ENCODE data around the gene RASD1.

RASD1 gene, protein sequence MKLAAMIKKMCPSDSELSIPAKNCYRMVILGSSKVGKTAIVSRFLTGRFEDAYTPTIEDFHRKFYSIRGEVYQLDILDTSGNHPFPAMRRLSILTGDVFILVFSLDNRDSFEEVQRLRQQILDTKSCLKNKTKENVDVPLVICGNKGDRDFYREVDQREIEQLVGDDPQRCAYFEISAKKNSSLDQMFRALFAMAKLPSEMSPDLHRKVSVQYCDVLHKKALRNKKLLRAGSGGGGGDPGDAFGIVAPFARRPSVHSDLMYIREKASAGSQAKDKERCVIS

DNA sequence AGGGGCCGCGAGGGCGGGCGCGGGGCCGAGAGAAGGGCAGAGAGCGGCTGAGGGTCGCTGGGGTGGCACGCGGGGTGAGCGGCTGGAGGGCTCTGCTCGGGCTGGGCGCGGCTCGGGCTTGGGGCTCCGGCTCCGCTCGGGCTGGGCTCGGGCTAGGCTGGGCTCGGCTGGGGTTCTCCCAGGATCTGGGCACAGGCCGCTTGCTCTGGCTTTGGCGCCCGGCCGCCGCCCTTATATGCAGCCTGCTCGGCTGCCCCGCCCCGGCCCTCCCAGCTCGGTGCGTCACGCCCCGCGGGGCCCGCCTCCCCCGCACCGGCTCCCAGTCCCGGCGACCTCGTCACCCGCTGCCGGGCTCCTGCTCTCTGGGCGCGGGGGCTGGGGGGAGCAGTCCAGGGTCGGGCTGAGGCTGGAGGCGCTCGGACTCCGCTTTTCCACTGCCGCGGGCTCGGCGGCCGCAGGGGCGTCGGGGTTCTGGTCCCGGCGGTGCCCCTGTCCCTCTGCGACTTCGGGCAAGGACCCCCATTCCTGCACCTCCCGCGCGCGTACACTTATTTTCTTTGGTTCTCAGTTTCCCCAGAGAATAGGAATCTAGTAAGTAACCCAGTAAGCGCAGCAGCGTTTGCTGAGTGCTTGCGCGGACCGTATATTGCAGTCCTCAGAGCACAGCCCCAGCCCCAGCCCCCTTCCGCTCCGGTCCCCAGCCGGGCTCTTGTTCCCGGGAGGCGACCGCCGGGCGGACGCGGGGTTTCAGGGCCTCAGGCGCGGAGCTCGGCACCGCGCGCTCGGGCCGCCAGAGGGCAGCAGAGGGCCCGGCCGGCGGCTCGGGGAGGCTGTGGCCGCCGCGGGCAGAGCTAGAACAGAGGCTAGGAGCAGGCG is at the start of gene RASD1:
Gene RASD1, minus strand, starts transcription at position 207 of the 876 bp plus-strand sequence. CDS start 214 bp downstream, outside the sequence.
- DNase-seq, result peak; percentile 78

DNA sequence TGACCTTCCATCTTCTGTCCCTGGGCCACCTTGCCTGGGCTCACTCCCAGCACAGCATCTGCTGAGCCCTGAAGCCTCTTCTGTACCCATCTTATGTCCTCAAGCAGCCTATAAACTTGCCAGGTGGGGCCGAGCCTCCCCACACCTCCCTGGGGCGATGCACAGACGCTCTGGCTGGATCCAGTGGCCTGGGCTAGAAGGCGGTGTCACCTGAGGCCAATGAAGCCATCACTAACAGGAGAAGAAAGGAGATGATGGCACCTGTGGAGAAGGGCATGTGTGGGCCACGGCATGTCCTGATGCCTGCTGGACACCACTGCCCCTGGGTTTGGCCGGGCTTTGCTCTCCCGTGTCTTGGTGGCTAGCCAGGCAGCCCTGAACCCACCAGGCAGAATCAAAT is 49.8 kb upstream of the RASD1 start:
- DNase-seq, result no peak

GRCh38 chr17:17545031-17545820 is 49.0 kb upstream of the RASD1 start:
- no peak for DNase-seq

GRCh38 chr17:17542906-17543635 is 46.9 kb upstream of the RASD1 start:
- no peak for DNase-seq

- DNase-seq, result no peak
Measured at GRCh38 chr17:17541640-17542001, 45.4 kb upstream of the RASD1 start.

- no peak for DNase-seq
Measured at GRCh38 chr17:17540935-17541639, 44.9 kb upstream of the RASD1 start.

GRCh38 chr17:17540278-17540906 is 44.2 kb upstream of the RASD1 start:
- no peak for DNase-seq

DNA sequence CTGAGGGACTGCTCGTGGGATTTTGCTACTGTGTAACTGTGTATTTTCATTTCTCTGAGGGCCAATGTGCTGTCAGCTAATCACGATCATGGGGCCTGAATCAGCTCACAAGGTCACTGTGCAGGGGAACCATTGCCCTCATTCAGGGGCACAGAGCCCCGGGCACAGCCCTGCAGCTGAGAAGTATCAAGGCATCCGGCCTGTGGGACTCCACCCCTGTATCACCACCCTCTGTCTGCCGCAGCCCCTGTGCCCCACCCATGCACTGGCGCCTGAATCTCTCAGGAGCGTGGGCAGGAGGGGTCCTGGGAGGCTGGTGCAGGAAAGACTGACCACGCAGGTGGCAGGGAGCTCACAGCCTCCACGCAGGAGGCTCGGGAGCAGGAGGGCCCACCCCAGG is 43.4 kb upstream of the RASD1 start:
- no peak for DNase-seq

- no peak for DNase-seq
Measured at GRCh38 chr17:17538417-17539391, 42.5 kb upstream of the RASD1 start.

DNA sequence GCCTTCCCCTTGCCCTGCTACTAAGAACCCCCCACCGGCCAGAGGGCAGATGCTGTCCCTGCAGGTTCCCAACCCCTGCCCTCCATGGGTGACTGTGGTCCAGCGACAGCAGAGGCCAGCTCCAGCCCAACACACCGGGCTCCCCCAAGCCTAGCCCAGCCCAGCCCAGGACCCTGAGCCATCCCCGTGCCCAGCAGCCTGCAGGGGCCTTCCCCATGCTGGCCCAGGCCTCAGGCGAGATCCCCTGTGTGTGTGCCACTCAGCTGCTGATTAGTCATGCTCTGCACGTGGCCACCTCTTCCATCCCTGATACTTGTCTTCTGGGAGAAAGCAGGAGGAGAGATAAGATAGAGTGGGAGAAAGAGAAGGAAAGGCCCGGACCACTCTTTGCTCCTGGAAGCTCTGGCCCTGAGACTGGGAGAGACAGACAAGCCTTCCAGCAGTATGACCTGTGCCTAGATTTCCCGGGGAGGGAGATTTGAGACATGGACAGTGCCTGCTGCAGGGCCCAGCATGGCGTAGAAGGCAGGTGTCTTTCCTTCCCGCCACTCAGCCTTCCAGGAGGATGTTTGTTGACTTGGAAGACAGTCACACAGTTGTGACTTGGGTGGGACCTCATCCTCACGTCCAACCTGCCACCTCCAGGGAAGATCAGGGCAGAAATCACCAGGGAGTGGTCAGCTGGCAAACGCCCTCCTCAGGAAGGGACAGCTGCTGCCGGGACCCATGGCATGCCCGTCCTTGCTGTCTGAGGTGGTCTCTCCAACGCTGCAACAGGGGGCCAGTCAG is 41.3 kb upstream of the RASD1 start:
- DNase-seq, result no peak

GRCh38 chr17:17536702-17537101 is 40.5 kb upstream of the RASD1 start:
- DNase-seq, result no peak

DNA sequence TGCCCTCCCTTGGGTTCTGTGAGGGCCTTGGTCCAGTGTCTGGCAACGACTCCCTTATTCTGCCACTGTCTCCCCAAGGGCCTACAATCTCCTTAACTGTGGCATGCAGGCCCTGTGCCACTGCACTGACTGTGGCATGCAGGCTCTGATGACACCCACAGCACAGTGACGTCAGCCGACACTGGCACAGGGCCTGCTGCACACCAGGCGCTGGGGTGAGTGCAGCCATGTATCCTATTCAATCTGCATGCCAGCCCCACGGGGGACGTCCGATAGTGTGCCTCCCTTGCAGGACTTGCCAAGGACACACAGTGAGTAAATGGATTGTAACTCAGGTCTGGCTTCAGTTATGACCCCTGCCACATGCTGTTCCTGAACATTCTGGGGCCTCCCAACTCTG is 39.8 kb upstream of the RASD1 start:
- no peak for DNase-seq

DNA sequence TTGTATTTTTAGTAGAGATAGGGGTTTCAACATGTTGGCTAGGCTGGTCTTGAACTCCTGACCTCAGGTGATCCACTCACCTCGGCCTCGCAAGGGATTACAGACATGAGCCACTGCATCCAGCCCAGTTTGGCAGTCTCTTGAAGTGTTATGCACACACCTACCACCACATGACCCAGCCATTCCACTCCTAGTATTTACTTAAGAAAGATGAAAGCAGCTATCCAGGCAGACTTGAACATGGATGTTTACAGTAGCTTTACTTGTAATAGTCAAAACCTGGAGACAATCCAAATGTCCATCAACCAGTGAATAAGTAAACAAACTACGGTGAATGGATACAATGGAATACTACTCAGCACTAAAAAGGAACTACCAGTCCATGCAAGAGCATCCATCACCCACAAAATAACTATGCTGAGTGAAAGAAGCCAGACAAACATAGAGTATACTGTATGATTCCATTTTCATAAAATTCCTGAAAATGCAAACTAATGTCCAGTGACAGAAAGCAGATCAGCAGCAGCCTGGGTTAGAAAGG is 37.8 kb upstream of the RASD1 start:
- no peak for DNase-seq

DNA sequence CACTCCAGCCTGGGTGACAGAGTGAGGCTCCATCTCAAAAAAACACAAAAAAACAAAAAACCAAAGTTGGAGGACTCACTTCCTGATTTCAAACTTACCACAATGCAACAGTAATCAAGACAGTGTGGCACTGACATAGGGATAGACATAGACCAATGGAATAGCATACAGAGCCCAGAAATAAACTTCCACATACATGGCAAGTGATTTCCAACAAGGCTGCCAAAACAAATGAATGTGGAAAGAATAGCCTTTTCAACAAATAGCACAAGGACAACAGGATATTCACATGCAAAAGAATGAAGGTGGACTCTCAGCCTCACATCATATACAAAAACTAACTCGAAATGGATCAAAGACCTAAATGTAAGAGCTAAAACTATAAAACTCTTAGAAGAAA is 36.8 kb upstream of the RASD1 start:
- DNase-seq, result no peak

- no peak for DNase-seq
Measured at GRCh38 chr17:17531156-17531555, 35.0 kb upstream of the RASD1 start.

DNA sequence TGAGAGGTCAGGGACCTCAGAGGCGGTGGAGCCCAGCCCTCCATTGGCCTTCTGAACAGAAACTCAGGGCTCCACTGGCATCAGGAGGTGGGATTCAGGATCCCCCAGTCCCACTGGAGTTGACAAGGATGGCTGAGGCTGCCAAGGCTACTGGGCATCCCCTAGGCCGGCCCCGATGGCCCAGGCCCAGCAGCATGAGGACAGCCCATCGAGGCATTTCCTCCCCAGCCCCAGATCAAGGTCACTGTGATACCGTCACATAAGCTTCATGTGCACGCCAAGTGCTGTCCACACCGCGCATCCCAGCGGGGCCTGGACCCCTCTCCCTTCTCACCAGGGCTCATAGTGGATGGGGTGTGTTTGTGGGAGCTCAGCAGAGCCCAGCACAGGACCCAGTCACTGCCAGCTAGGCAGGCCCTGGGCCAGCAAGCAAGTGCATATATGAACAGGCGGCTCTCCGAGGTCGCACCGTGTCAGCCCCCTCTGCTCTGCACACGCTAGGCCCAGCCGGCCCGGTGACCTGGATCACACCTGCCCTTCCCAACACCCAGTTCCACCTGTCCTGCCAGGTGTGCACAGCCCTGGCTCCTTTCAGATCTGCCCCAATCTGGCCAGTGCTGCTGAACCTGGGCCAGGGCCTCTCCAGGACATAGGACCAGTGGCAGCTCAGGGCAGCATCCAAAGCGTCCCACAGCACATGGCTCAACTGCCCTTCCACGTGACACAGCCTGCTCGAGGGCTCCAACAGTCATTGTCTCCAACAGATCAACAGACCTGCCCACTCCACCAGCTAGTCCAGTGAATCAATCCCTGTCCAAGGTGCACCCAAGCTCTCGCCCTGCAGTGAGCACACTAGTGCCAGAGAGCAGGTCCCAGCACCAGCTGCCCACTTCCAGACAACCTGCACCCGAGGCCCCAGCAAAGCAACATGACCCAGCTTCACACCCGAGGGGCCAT is 32.8 kb upstream of the RASD1 start:
- DNase-seq, result no peak

- no peak for DNase-seq
Measured at GRCh38 chr17:17527956-17528500, 31.8 kb upstream of the RASD1 start.

DNA sequence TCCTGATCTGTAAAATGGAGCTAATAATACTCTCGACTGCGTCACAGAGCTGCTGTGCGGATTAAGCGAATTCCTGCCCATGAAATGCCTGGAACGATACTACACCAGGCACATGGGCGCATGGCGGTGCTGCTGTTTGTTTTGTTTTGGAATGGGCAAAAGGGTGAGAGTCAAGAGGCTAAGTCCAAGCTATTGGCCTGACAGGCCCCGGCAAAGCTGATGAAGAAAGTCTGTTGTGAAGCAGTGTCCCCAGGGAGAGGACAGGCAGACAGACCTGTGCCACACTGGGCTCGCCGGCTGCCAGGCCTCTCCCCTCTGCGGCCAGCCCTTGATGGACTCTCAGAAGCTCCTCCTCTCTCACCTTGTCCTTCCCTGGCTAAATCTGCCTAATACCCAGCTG is 31.3 kb upstream of the RASD1 start:
- no peak for DNase-seq

Measured in stimulated activated CD4-positive, alpha-beta T cell treated with anti-CD3 and anti-CD28 coated beads, Interleukin-4, amount 100 ng/mL, for 24 hours (primary cell).